ENCODE data around the gene FAM236D. TPM values are rescaled to one million over a fixed set of nuclear protein-coding genes. Genes with fewer than 3 reads are reported as not detected.

Gene FAM236D
- polyA plus RNA-seq, 3 donors: not detected

Other genes starting within 250 kb of the FAM236D start
- gene HDAC8, start 235.4 kb downstream of the FAM236D start, polyA plus RNA-seq: 10 to 100 TPM; 14.3 to 22.9 (median 20.5) TPM
- under 1 TPM in 1 of 3 donors, not detected in 2; 0.01 TPM for gene PHKA1, start 93.9 kb downstream of the FAM236D start, polyA plus RNA-seq
- not detected for gene DMRTC1B, start 31.3 kb downstream of the FAM236D start, polyA plus RNA-seq
- gene FAM236B, start 25.6 kb downstream of the FAM236D start, polyA plus RNA-seq: not detected
- gene FAM236C, start 104.4 kb upstream of the FAM236D start, polyA plus RNA-seq: not detected
- gene FAM236A, start 130.0 kb upstream of the FAM236D start, polyA plus RNA-seq: not detected
- not detected for gene DMRTC1, start 135.6 kb upstream of the FAM236D start, polyA plus RNA-seq
- gene PABPC1L2B, start 194.7 kb upstream of the FAM236D start, polyA plus RNA-seq: not detected